ENCODE measurements around the gene MAP3K14.

Gene MAP3K14

GRCh38 chr17:45316434-45317110, at the start of gene MAP3K14:
Gene MAP3K14, minus strand, starts transcription at chr17:45317020. Its CDS starts 26,275 bp downstream, at chr17:45290745.
- no peak for TF ChIP-seq CEBPB (IDR thresholded peaks at IDR 0.05)
- peak; percentile 58; the same call in 1 of the 2 replicates for TF ChIP-seq TAF1 (IDR thresholded peaks at IDR 0.05; ENCODE audit: low read depth)
- TF ChIP-seq TEAD4 (IDR thresholded peaks at IDR 0.05), result no peak
- no peak for TF ChIP-seq CREB1 (IDR thresholded peaks at IDR 0.05; ENCODE audit: low read depth)
- TF ChIP-seq MAX (IDR thresholded peaks at IDR 0.05), result peak; percentile 69; the same call in 1 of the 2 replicates
- TF ChIP-seq NFIC (IDR thresholded peaks at IDR 0.05), result 0 out of 2 replicates have a peak, but pooled peaks have one; percentile 5
- no peak for TF ChIP-seq RAD21 (IDR thresholded peaks at IDR 0.05; ENCODE audit: low read depth)
- TF ChIP-seq EGR1 (IDR thresholded peaks at IDR 0.05), result 0 out of 2 replicates have a peak, but pooled peaks have one; percentile 13
- TF ChIP-seq REST (IDR thresholded peaks at IDR 0.05; ENCODE audit: low read depth), result no peak; the same call in 1 of the 2 replicates
- TF ChIP-seq YY1 (IDR thresholded peaks at IDR 0.05; ENCODE audit: low read depth), result no peak
- no peak for TF ChIP-seq ZBTB7A (IDR thresholded peaks at IDR 0.05; ENCODE audit: low read depth)
- TF ChIP-seq, protein P1, sequence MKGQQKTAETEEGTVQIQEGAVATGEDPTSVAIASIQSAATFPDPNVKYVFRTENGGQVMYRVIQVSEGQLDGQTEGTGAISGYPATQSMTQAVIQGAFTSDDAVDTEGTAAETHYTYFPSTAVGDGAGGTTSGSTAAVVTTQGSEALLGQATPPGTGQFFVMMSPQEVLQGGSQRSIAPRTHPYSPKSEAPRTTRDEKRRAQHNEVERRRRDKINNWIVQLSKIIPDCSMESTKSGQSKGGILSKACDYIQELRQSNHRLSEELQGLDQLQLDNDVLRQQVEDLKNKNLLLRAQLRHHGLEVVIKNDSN (IDR thresholded peaks at IDR 0.05), result no peak
- peak; percentile 17; the same call in 1 of the 2 replicates for TF ChIP-seq TCF12 (IDR thresholded peaks at IDR 0.05; ENCODE audit: low read depth)
- TF ChIP-seq FOXM1 (IDR thresholded peaks at IDR 0.05; ENCODE audit: borderline replicate concordance, low read depth), result no peak
- no peak for TF ChIP-seq EP300 (IDR thresholded peaks at IDR 0.05; ENCODE audit: borderline replicate concordance)

- TF ChIP-seq CREB1 (IDR thresholded peaks at IDR 0.05; ENCODE audit: low read depth) (no peak), ZBTB7A (IDR thresholded peaks at IDR 0.05; ENCODE audit: low read depth) (no peak), EP300 (IDR thresholded peaks at IDR 0.05; ENCODE audit: borderline replicate concordance) (no peak), FOXM1 (IDR thresholded peaks at IDR 0.05; ENCODE audit: borderline replicate concordance, low read depth) (no peak), EGR1 (IDR thresholded peaks at IDR 0.05) (no peak)
- TF ChIP-seq, protein P1 (IDR thresholded peaks at IDR 0.05), result no peak
Observed at GRCh38 chr17:45366049-45366448, 49.2 kb upstream of the MAP3K14 start.

DNA sequence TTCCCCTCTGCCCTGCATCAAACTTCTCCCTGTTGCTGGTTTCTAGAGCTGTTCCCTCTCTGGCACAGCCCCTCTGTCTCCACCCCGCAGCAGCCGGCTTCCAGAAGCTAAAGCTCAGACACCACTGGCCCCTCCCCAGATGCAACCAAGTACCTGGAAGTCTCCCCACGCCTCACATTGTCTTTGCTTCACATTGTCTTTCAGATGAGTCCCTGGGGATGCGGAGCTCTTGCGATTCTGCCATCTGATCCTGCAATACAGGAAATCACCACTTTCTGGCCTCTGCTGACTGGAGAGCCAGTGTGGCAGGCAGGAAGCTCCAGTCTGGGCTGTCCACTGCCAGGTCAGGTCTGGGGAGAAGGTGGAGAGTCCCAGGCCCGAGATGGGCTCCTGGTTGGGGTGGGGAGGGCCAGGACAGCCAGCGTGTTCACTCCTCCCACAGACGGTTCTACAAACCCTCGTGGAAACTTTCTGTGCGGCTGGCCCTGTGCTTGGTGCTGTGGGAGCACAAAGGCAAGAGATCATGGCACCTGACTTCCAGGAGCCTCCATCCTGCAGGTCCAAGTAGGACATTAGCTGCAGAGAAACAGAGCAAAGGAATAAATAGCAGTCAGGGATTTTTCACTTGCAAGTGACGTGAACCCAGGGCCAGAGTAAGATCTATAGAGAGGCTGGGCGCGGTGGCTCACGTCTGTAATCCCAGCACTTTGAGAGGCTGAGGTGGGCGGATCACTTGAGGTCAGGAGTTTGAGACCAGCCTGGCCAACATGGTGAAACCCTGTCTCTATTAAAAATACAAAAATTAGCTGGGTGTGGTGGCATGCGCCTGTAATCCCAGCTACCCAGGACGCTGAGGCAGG, 47.9 kb upstream of the MAP3K14 start:
- TF ChIP-seq TAF1 (IDR thresholded peaks at IDR 0.05; ENCODE audit: low read depth) (no peak), ZBTB7A (IDR thresholded peaks at IDR 0.05; ENCODE audit: low read depth) (no peak)

GRCh38 chr17:45363498-45363897, 46.7 kb upstream of the MAP3K14 start:
- TF ChIP-seq YY1 (IDR thresholded peaks at IDR 0.05; ENCODE audit: low read depth), result no peak
- TF ChIP-seq REST (IDR thresholded peaks at IDR 0.05; ENCODE audit: low read depth), result no peak
- TF ChIP-seq, protein P1 (IDR thresholded peaks at IDR 0.05), result no peak
- TF ChIP-seq CEBPB (IDR thresholded peaks at IDR 0.05), result no peak

DNA sequence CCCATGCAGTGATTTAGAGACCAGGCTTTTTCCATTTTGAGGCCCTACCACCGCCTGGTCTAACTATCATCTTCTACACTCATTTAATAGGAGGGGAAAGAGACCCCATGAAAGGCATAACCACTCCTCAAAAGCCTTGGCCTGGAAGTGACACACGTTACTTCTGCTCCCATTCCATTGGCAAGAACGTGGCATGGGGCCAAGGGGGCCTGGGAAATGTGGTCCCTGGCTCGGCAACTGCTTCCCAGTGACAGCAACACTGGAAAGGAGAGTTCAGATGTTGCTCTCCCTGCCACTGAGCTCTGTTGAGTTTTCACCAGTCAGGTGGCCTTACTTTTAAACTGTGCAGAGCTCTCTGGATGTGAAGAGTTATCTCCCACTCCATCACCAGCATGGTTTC, 45.2 kb upstream of the MAP3K14 start:
- TF ChIP-seq, protein P1 (IDR thresholded peaks at IDR 0.05), result no peak
- no peak for TF ChIP-seq FOXM1 (IDR thresholded peaks at IDR 0.05; ENCODE audit: borderline replicate concordance, low read depth)
- TF ChIP-seq RAD21 (IDR thresholded peaks at IDR 0.05; ENCODE audit: low read depth), result no peak
- TF ChIP-seq EP300 (IDR thresholded peaks at IDR 0.05; ENCODE audit: borderline replicate concordance), result no peak
- no peak for TF ChIP-seq YY1 (IDR thresholded peaks at IDR 0.05; ENCODE audit: low read depth)
- no peak for TF ChIP-seq CREB1 (IDR thresholded peaks at IDR 0.05; ENCODE audit: low read depth)
- TF ChIP-seq ZBTB7A (IDR thresholded peaks at IDR 0.05; ENCODE audit: low read depth), result no peak
- no peak for TF ChIP-seq TAF1 (IDR thresholded peaks at IDR 0.05; ENCODE audit: low read depth)
- no peak for TF ChIP-seq NFIC (IDR thresholded peaks at IDR 0.05)
- TF ChIP-seq EGR1 (IDR thresholded peaks at IDR 0.05), result no peak
- TF ChIP-seq MAX (IDR thresholded peaks at IDR 0.05), result no peak
- no peak for TF ChIP-seq CEBPB (IDR thresholded peaks at IDR 0.05)

Measured in Ishikawa (cell line).